ENCODE data around the gene IL1B.
A peak's percentile ranks its signal among the peaks of the same experiment; 100 is the strongest.

The IL1B gene

DNA sequence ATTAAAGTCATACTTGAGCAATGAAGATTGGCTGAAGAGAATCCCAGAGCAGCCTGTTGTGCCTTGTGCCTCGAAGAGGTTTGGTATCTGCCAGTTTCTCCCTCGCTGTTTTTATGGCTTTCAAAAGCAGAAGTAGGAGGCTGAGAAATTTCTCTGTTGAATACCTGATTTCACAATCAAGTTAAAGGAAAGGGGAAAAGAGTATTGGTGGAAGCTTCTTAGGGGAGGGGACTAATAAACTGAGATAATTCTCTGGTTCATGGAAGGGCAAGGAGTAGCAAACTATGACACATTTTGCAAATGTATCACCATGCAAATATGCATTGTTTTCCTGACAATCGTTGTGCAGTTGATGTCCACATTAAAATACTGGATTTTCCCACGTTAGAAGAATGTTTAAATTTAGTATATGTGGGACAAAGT, at the start of gene IL1B:
TSS of gene IL1B (minus strand) at position 85 of the 423 bp plus-strand sequence. CDS start 550 bp downstream, outside the sequence.
- peak within 1 kb of the TSS; percentile 53 for H3K4me3 ChIP-seq (ENCODE audit: low read length)
- peak; percentile 91 for DNase-seq (ENCODE audit: low read depth)

DNA sequence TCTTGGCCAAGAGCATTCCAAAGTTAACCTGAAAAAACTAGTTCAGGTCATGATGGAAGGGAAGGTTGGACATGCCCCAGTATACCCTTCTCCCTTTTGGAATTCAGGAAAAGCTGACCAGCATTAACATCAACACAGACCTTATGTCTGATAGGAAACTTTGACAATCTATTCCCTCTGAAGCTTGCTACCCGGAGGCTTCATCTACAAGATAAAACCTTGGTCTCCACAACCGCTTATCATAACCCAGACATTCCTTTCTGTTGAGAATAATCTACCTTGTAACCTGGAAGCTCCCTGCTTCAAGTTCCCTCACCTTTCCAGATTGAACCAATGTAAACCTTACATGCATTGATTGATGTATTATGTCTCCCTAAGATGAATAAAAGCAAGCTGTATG, 49.7 kb upstream of the IL1B start:
- TF ChIP-seq, protein P1, sequence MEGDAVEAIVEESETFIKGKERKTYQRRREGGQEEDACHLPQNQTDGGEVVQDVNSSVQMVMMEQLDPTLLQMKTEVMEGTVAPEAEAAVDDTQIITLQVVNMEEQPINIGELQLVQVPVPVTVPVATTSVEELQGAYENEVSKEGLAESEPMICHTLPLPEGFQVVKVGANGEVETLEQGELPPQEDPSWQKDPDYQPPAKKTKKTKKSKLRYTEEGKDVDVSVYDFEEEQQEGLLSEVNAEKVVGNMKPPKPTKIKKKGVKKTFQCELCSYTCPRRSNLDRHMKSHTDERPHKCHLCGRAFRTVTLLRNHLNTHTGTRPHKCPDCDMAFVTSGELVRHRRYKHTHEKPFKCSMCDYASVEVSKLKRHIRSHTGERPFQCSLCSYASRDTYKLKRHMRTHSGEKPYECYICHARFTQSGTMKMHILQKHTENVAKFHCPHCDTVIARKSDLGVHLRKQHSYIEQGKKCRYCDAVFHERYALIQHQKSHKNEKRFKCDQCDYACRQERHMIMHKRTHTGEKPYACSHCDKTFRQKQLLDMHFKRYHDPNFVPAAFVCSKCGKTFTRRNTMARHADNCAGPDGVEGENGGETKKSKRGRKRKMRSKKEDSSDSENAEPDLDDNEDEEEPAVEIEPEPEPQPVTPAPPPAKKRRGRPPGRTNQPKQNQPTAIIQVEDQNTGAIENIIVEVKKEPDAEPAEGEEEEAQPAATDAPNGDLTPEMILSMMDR (IDR thresholded peaks at IDR 0.05; ENCODE audit: insufficient read depth, low read depth, low read length, missing control alignments): no peak
- no peak overlapping the region for H3K4me3 ChIP-seq (ENCODE audit: low read length)
- DNase-seq (ENCODE audit: low read depth): no peak

More for the DNA sequence above, at the start of gene IL1B:
- TF ChIP-seq, protein P1 (IDR thresholded peaks at IDR 0.05; ENCODE audit: insufficient read depth, low read depth, low read length, missing control alignments): no peak

DNA sequence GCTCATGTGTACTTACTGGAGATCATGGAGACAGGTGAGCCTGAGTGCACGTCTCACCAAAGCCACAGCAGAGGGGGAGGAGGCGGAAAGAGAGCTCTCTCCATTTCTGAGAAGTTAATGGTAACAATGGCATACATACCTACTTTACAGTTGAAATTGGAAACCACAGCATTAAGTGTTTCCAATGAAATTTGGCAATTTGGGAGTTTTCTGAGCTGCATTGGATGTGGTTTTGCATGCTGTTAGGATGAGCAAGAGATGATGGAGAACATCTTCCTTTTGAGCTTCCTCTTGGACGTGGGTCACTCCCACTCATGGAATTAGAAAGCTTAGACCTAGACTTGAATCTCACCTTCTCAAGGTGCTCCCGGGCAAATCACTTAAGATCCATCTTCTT, 48.9 kb upstream of the IL1B start:
- H3K4me3 ChIP-seq (ENCODE audit: low read length): no peak overlapping the region
- DNase-seq (ENCODE audit: low read depth): no peak
- TF ChIP-seq, protein P1 (IDR thresholded peaks at IDR 0.05; ENCODE audit: insufficient read depth, low read depth, low read length, missing control alignments): no peak

DNA sequence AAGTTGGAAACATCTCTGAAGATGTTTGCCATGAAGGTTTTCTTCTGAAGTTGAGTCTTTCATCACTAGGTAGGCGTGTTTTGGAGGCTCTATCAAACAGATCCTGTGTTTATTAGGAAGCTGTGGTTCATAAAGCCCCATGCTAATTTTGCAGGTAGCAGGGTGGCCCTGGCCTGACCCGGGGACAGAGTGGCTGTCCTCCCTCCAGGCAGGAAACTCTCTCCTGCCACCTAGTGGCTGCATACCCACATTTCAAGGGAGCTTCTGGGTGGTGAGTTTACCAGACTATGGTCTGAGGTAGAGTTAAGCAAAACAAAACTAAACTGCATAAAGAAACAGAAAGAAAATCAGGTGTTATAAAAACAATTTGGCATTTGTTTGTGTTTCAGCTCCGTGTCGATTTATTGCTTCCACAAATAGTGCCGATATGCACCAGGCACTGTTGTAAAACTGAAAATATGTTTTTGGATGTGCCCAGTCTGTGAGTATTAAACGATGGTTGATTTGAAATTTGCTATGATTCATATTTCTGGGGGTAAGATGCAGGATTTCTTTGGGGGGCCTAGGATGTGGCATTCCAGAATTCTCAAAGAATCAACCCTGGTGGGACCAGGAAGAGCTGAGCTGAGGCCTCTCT, 48.4 kb upstream of the IL1B start:
- DNase-seq (ENCODE audit: low read depth): peak; percentile 66
- H3K4me3 ChIP-seq (ENCODE audit: low read length): no peak overlapping the region
- TF ChIP-seq, protein P1 (IDR thresholded peaks at IDR 0.05; ENCODE audit: insufficient read depth, low read depth, low read length, missing control alignments): peak; percentile 87

DNA sequence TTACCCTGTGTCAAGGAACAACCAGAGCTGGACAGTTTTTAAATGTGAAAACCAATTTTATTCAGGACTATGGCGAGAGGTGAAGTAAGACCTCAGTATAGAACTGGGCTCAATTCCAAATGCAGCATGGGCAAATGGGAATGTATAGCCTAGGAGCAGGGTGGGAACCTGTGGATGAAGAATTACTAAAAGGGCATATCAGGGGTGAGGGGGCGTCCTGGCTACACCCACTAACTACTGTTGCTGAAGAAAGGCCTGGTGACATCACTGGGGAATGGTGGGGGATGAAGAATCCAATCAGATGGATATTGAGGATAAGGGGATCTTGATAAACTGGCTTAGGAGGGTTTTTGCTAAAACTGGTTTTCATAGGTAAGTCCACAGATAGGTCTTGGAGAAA, 47.1 kb upstream of the IL1B start:
- no peak overlapping the region for H3K4me3 ChIP-seq (ENCODE audit: low read length)
- DNase-seq (ENCODE audit: low read depth): no peak
- TF ChIP-seq, protein P1 (IDR thresholded peaks at IDR 0.05; ENCODE audit: insufficient read depth, low read depth, low read length, missing control alignments): no peak

DNA sequence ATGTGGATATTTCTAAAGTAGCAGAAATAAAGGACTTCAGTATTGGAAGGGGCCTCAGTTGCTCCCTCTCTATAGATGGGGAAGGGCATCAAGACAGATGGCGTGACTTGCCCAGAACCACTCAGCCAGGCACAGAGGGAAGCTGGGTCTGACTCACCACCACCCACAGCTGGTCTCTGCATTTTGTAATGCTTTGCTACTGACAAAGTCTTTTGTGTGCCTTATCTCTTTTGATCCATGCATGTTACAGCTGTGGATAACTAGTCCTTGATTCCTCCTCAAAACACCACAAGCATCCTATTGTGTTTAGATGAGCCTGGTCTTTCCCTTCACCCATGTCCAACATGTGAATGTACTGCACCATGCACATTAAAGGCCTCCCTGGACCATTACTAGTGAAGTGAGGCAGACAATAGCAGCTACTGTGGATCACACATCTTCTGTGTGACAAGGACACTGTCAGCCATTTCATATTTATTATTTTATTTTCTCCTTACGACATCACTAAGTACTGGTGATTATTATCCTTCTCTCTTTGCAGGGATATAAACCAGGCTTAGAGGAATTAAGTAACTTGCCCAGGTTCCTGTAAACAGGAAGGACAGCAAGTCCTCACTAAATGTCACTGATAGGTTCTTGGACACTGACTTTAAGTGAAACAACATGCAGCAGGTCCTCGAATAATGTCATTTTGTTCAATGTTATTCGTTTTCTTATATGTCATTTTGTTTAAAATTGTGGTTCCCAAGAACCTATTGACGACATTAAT, 44.8 kb upstream of the IL1B start:
- DNase-seq (ENCODE audit: low read depth): peak; percentile 90
- TF ChIP-seq, protein P1 (IDR thresholded peaks at IDR 0.05; ENCODE audit: insufficient read depth, low read depth, low read length, missing control alignments): no peak
- H3K4me3 ChIP-seq (ENCODE audit: low read length): no peak overlapping the region
